ENCODE measurements around the gene CNOT6L.

The CNOT6L gene

GRCh38 chr4:77710059-77710458, 109.1 kb downstream of the CNOT6L start:
- no peak for DNase-seq

GRCh38 chr4:77706717-77707116, 112.5 kb downstream of the CNOT6L start:
- no peak for DNase-seq

- no peak for DNase-seq
Measured at GRCh38 chr4:77703666-77704065, 115.5 kb downstream of the CNOT6L start.

- DNase-seq, result no peak
Measured at GRCh38 chr4:77701121-77701520, 118.0 kb downstream of the CNOT6L start.

- peak; percentile 74 for DNase-seq
Measured at GRCh38 chr4:77699731-77700210, 119.4 kb downstream of the CNOT6L start.

- peak; percentile 44 for DNase-seq
Measured at GRCh38 chr4:77697860-77698590, 121.1 kb downstream of the CNOT6L start.

- no peak for DNase-seq
Measured at GRCh38 chr4:77695774-77696173, 123.4 kb downstream of the CNOT6L start.

GRCh38 chr4:77692847-77693432, 126.2 kb downstream of the CNOT6L start:
- no peak for DNase-seq

- no peak for DNase-seq
Measured at GRCh38 chr4:77681792-77682191, 137.4 kb downstream of the CNOT6L start.

GRCh38 chr4:77676842-77677241, 142.3 kb downstream of the CNOT6L start:
- DNase-seq, result no peak

GRCh38 chr4:77671051-77671450, 148.1 kb downstream of the CNOT6L start:
- DNase-seq, result no peak

GRCh38 chr4:77669946-77670590, 149.1 kb downstream of the CNOT6L start:
- DNase-seq, result no peak

- DNase-seq, result no peak
Measured at GRCh38 chr4:77665381-77666069, 153.6 kb downstream of the CNOT6L start.

Data from eye (tissue), 1 donor.